ENCODE data around the gene FBXL12. TPM values are rescaled to one million over a fixed set of nuclear protein-coding genes. Genes with fewer than 3 reads are reported as not detected.

The FBXL12 gene
- total RNA-seq (10 to 100 TPM in 1 of 2 donors, 1 to 10 TPM in 1; 7.6 to 16.3 TPM), polyA plus RNA-seq (ENCODE audit: insufficient read length in 2 of 2) (10 to 100 TPM; 18.5 to 30.9 TPM)
- long read RNA-seq, donor 1, transcript FBXL12-206 (3 exons, 1,843 nt), result minor isoform, 5 of 804 reads
- long read RNA-seq, donor 1, transcript FBXL12-201 (3 exons, 1,852 nt), result major isoform, 7 of 804 reads
- long read RNA-seq, donor 1, partial matches to known transcripts, result 157 of 804 reads
- long read RNA-seq, donor 1, other reads (novel, unspliced or antisense), result 631 of 804 reads
- long read RNA-seq, donor 2, partial matches to known transcripts, result 0 of 7 reads
- long read RNA-seq, donor 2, other reads (novel, unspliced or antisense), result 0 of 7 reads
- long read RNA-seq, donor 3, partial matches to known transcripts, result 0 of 5 reads
- long read RNA-seq, donor 3, other reads (novel, unspliced or antisense), result 0 of 5 reads
- long read RNA-seq, donor 4, transcript FBXL12-201 (3 exons, 1,852 nt), result major isoform, 7 of 16 reads
- long read RNA-seq, donor 4, transcript FBXL12-206 (3 exons, 1,843 nt), result minor isoform, 5 of 16 reads
- long read RNA-seq, donor 4, partial matches to known transcripts, result 0 of 16 reads
- long read RNA-seq, donor 4, other reads (novel, unspliced or antisense), result 0 of 16 reads

DNA sequence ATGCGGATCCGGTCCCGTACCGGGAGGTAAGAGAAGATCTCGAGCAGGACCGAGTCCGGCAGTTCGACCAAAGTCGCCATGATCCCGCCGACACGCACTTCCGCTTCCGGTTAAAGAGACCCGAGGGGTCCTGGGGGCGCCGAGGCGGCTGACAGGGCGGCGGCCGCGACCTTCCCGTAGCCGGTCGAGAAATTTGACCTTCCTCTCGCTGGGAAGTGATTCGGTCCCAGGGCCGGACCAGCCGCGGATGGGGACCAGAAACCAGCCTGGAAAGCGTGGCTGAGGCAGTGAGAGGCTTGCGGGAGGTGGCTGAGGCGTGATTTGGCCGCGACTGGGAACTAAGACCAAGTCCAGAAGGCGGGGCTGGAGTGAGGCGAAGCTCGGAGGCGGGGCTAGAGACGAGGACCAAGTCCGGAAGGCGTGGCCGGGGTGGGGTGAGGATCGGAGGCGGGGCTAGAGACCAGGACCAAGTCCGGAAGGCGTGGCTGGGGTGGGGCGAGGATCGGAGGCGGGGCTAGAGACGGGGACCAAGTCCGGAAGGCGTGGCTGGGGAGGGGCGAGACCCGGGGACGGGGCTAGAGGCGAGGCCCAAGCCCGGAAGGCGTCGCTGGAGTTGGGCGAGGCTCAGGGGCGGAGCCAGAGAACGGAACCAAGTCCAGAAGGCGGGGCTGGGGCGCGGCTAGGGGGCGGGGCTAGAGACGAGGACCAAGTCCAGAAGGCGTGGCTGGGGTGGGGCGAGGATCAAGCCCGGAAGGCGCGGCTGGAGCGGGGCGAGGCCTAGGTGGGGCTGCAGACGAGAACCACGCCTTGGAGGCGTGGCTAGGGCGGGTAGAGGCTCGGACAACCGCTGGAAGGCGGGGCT lies at the start of gene FBXL12:
FBXL12 (minus strand) TSS at position 346 of the 862 bp plus-strand sequence; CDS start at position 80, 266 bp downstream.
- Histone ChIP-seq H3K27ac (ENCODE audit: low read depth, low read length) (peak within 1 kb of the TSS; percentile 99), H3K36me3 (ENCODE audit: control insufficient read depth, insufficient read depth, low read length) (peaks cover under 1% of the 10 kb centered on the region), H3K9me3 (ENCODE audit: control insufficient read depth, insufficient read depth, low read length) (no peaks in the 10 kb centered on the region), H3K27me3 (ENCODE audit: control insufficient read depth, insufficient read depth, low read length) (no peaks in the 10 kb centered on the region), H3K4me3 (ENCODE audit: low read depth, low read length) (peak within 1 kb of the TSS; percentile 80), H3K4me1 (ENCODE audit: control insufficient read depth, insufficient read depth, low read length) (peaks cover 15% of the 10 kb centered on the region)
- peak; percentile 98 to 100 (median 100) for DNase-seq (ENCODE audit: low read depth in 4 of 6, low spot score in 6 of 6)
- under 1% methylated on average over 82 of the region's 82 CpGs for WGBS (ENCODE audit: insufficient coverage)

GRCh38 chr19:9865732-9866501 lies 47.0 kb upstream of the FBXL12 start:
- 42% methylated on average over 8 of the region's 16 CpGs for WGBS (ENCODE audit: insufficient coverage)
- DNase-seq (ENCODE audit: low read depth in 4 of 6, low spot score in 6 of 6), result peak in 2 of 6 donors; percentile 64 to 88
- Histone ChIP-seq H3K36me3 (ENCODE audit: control insufficient read depth, insufficient read depth, low read length) (peaks cover 24% of the 10 kb centered on the region), H3K4me1 (ENCODE audit: control insufficient read depth, insufficient read depth, low read length) (peaks cover 3% of the 10 kb centered on the region), H3K9me3 (ENCODE audit: control insufficient read depth, insufficient read depth, low read length) (no peaks in the 10 kb centered on the region), H3K27me3 (ENCODE audit: control insufficient read depth, insufficient read depth, low read length) (no peaks in the 10 kb centered on the region), H3K4me3 (ENCODE audit: low read depth, low read length) (no peak overlapping the region), H3K27ac (ENCODE audit: low read depth, low read length) (no peak overlapping the region)

GRCh38 chr19:9863759-9864158 lies 44.9 kb upstream of the FBXL12 start:
- no peaks in the 10 kb centered on the region for H3K27me3 ChIP-seq (ENCODE audit: control insufficient read depth, insufficient read depth, low read length)
- peak in 1 of 6 donors; percentile 27 for DNase-seq (ENCODE audit: low read depth in 4 of 6, low spot score in 6 of 6)
- H3K27ac ChIP-seq (ENCODE audit: low read depth, low read length), result no peak overlapping the region
- H3K9me3 ChIP-seq (ENCODE audit: control insufficient read depth, insufficient read depth, low read length), result no peaks in the 10 kb centered on the region
- H3K4me1 ChIP-seq (ENCODE audit: control insufficient read depth, insufficient read depth, low read length), result peaks cover 3% of the 10 kb centered on the region
- H3K36me3 ChIP-seq (ENCODE audit: control insufficient read depth, insufficient read depth, low read length), result peaks cover 25% of the 10 kb centered on the region
- WGBS (ENCODE audit: insufficient coverage), result 77% methylated on average over 5 of the region's 5 CpGs
- H3K4me3 ChIP-seq (ENCODE audit: low read depth, low read length), result no peak overlapping the region

DNA sequence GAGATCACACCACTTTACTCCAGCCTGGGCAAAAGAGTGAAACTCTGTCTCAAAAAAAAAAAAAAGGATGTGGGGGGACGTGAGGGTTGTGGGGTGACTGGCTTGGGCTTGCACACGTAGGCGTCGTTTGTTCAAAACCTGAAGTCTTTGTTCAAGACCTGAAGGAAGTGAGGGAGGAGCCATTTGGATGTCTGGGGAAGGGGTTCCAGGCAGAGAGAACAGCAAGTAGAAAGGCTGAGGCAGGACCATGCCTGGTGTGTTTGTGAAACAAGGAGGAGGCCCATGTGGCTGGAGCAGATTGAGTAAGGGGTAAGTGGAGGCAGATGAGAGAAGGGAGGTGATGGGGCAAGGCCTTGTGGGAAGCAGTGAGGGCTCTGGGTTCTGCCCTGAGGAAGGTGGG lies 44.1 kb upstream of the FBXL12 start:
- Histone ChIP-seq H3K9me3 (ENCODE audit: control insufficient read depth, insufficient read depth, low read length) (no peaks in the 10 kb centered on the region), H3K4me3 (ENCODE audit: low read depth, low read length) (no peak overlapping the region), H3K4me1 (ENCODE audit: control insufficient read depth, insufficient read depth, low read length) (peaks cover 3% of the 10 kb centered on the region), H3K27ac (ENCODE audit: low read depth, low read length) (no peak overlapping the region), H3K27me3 (ENCODE audit: control insufficient read depth, insufficient read depth, low read length) (no peaks in the 10 kb centered on the region), H3K36me3 (ENCODE audit: control insufficient read depth, insufficient read depth, low read length) (peaks cover 30% of the 10 kb centered on the region)
- 86% methylated on average over 4 of the region's 4 CpGs for WGBS (ENCODE audit: insufficient coverage)
- no peak for DNase-seq (ENCODE audit: low read depth in 4 of 6, low spot score in 6 of 6)

DNA sequence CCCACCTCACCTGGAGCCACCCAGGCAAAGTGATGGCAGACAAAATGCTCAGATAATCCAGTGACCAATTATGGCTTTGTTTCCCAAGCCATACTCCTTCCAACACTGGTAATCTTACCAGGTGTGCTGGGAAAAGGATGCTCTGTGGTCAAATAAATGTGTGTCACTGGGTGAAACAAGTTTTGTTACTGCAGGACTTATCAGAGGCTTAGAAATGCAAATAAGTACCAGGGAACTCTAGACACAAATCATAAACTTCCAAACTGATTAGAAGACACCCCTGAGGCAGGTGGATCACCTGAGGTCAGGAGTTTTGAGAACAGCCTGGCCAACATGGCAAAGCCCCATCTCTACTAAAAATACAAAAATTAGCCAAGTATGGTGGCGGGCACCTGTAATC lies 42.6 kb upstream of the FBXL12 start:
- H3K4me3 ChIP-seq (ENCODE audit: low read depth, low read length), result no peak overlapping the region
- no peak for DNase-seq (ENCODE audit: low read depth in 4 of 6, low spot score in 6 of 6)
- H3K27me3 ChIP-seq (ENCODE audit: control insufficient read depth, insufficient read depth, low read length), result no peaks in the 10 kb centered on the region
- peaks cover 3% of the 10 kb centered on the region for H3K4me1 ChIP-seq (ENCODE audit: control insufficient read depth, insufficient read depth, low read length)
- WGBS (ENCODE audit: insufficient coverage), result 100% methylated on average over 1 of the region's 1 CpG
- no peak overlapping the region for H3K27ac ChIP-seq (ENCODE audit: low read depth, low read length)
- H3K9me3 ChIP-seq (ENCODE audit: control insufficient read depth, insufficient read depth, low read length), result no peaks in the 10 kb centered on the region
- peaks cover 45% of the 10 kb centered on the region for H3K36me3 ChIP-seq (ENCODE audit: control insufficient read depth, insufficient read depth, low read length)

DNA sequence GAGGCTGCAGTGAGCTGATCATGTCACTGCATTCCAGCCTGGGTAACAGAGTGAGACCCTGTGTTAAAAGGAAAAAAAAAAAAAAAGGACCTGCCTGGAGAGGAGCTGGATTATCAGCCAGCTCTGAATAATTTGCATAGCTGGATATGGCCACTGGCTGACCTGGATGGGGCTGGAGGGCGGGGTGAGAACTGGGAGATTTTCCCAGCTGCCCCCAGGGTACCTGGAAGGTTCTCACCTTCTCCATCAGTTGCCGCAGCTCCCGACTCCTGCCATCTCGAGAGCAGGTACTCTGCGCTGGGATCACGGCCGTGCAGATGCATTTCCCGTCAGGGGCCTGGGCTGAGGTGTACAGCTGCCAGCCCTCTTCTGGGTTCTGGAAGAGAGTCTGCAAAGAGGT lies 41.5 kb upstream of the FBXL12 start:
- WGBS (ENCODE audit: insufficient coverage), result 91% methylated on average over 8 of the region's 8 CpGs
- no peak for DNase-seq (ENCODE audit: low read depth in 4 of 6, low spot score in 6 of 6)
- no peak overlapping the region for H3K27ac ChIP-seq (ENCODE audit: low read depth, low read length)

GRCh38 chr19:9858766-9859165 lies 39.9 kb upstream of the FBXL12 start:
- DNase-seq (ENCODE audit: low read depth in 4 of 6, low spot score in 6 of 6), result no peak
- Histone ChIP-seq H3K9me3 (ENCODE audit: control insufficient read depth, insufficient read depth, low read length) (no peaks in the 10 kb centered on the region), H3K4me3 (ENCODE audit: low read depth, low read length) (no peak overlapping the region), H3K27ac (ENCODE audit: low read depth, low read length) (no peak overlapping the region), H3K36me3 (ENCODE audit: control insufficient read depth, insufficient read depth, low read length) (peaks cover 70% of the 10 kb centered on the region), H3K4me1 (ENCODE audit: control insufficient read depth, insufficient read depth, low read length) (no peaks in the 10 kb centered on the region), H3K27me3 (ENCODE audit: control insufficient read depth, insufficient read depth, low read length) (no peaks in the 10 kb centered on the region)

More for the DNA sequence above, 41.5 kb upstream of the FBXL12 start:
- no peaks in the 10 kb centered on the region for H3K9me3 ChIP-seq (ENCODE audit: control insufficient read depth, insufficient read depth, low read length)
- H3K4me3 ChIP-seq (ENCODE audit: low read depth, low read length), result no peak overlapping the region
- H3K27me3 ChIP-seq (ENCODE audit: control insufficient read depth, insufficient read depth, low read length), result no peaks in the 10 kb centered on the region
- H3K4me1 ChIP-seq (ENCODE audit: control insufficient read depth, insufficient read depth, low read length), result no peaks in the 10 kb centered on the region
- H3K36me3 ChIP-seq (ENCODE audit: control insufficient read depth, insufficient read depth, low read length), result peaks cover 54% of the 10 kb centered on the region

GRCh38 chr19:9857920-9858746 lies 39.3 kb upstream of the FBXL12 start:
- no peak overlapping the region for H3K27ac ChIP-seq (ENCODE audit: low read depth, low read length)
- no peaks in the 10 kb centered on the region for H3K4me1 ChIP-seq (ENCODE audit: control insufficient read depth, insufficient read depth, low read length)
- H3K27me3 ChIP-seq (ENCODE audit: control insufficient read depth, insufficient read depth, low read length), result no peaks in the 10 kb centered on the region
- no peak for DNase-seq (ENCODE audit: low read depth in 4 of 6, low spot score in 6 of 6)
- peaks cover 74% of the 10 kb centered on the region for H3K36me3 ChIP-seq (ENCODE audit: control insufficient read depth, insufficient read depth, low read length)
- H3K4me3 ChIP-seq (ENCODE audit: low read depth, low read length), result no peak overlapping the region
- H3K9me3 ChIP-seq (ENCODE audit: control insufficient read depth, insufficient read depth, low read length), result no peaks in the 10 kb centered on the region
- 89% methylated on average over 7 of the region's 10 CpGs for WGBS (ENCODE audit: insufficient coverage)

Data from spinal cord (tissue), 10 donors.